Activated CD8-positive, alpha-beta T cell treated with anti-CD3 and anti-CD28 coated beads for 36 hours (primary cell): ENCODE results near the gene TBC1D22A. TPM values are rescaled to one million over a fixed set of nuclear protein-coding genes. Genes with fewer than 3 reads are reported as not detected.

Experiments
- ATAC-seq: fragments of 200-7000 bp; cut with Tn5 transposase; one replicate; pipeline ENCODE4 v1.10.0; 2021; ENCODE audit warnings: mild to moderate bottlenecking, moderate library complexity
- CTCF ChIA-PET: fragments of 350-600 bp; sonication (Branson Sonifier 250); formaldehyde crosslinking; loops from one replicate; lab custom pipeline; 2021; ENCODE audit warnings: antibody characterized with exemption; lab: Charles Lee
- POLR2A ChIA-PET: fragments of 350-600 bp; sonication (Branson Sonifier 250); formaldehyde crosslinking; loops from one replicate; lab custom pipeline; 2021; ENCODE audit warnings: antibody characterized with exemption; lab: Charles Lee
- DNase-seq: peaks from one replicate; pipeline ENCODE4 v3.0.0-alpha.2; 2020
- H3K27ac Mint-ChIP-seq: one replicate; pipeline ENCODE4 v1.8.0; 2021; ENCODE audit warnings: mild to moderate bottlenecking, mixed read lengths
- H3K27me3 Mint-ChIP-seq: one replicate; pipeline ENCODE4 v1.8.0; 2021; ENCODE audit warnings: mixed read lengths
- H3K36me3 Mint-ChIP-seq: one replicate; pipeline ENCODE4 v1.8.0; 2021; ENCODE audit warnings: low read depth, mixed read lengths
- H3K4me1 Mint-ChIP-seq: one replicate; pipeline ENCODE4 v1.8.0; 2021; ENCODE audit warnings: low read depth, mixed read lengths
- H3K4me3 Mint-ChIP-seq: one replicate; pipeline ENCODE4 v1.8.0; 2021; ENCODE audit warnings: mild to moderate bottlenecking, moderate library complexity, mixed read lengths
- H3K9me3 Mint-ChIP-seq: one replicate; pipeline ENCODE4 v1.8.0; 2021; ENCODE audit warnings: mixed read lengths
- CTCF ChIP-seq: fragments of 200-600 bp; IDR thresholded peaks from one replicate; pipeline ENCODE4 v1.8.0; 2022; ENCODE audit warnings: antibody characterized with exemption, mild to moderate bottlenecking
- intact Hi-C: fragments of 100-400 bp; cut with micrococcal nuclease; formaldehyde crosslinking; loops from one replicate; pipeline ENCODE4 v1.10.0; 2022
- total RNA-seq, 2 experiments: library from RNA; stranded (reverse); gene quantifications; one replicate each; pipeline ENCODE4 v1.2.3, GENCODE V29; 2021

TBC1D22A gene
- total RNA-seq, 2 experiments from 2014 or later = 41.0 to 42.8 TPM

DNA sequence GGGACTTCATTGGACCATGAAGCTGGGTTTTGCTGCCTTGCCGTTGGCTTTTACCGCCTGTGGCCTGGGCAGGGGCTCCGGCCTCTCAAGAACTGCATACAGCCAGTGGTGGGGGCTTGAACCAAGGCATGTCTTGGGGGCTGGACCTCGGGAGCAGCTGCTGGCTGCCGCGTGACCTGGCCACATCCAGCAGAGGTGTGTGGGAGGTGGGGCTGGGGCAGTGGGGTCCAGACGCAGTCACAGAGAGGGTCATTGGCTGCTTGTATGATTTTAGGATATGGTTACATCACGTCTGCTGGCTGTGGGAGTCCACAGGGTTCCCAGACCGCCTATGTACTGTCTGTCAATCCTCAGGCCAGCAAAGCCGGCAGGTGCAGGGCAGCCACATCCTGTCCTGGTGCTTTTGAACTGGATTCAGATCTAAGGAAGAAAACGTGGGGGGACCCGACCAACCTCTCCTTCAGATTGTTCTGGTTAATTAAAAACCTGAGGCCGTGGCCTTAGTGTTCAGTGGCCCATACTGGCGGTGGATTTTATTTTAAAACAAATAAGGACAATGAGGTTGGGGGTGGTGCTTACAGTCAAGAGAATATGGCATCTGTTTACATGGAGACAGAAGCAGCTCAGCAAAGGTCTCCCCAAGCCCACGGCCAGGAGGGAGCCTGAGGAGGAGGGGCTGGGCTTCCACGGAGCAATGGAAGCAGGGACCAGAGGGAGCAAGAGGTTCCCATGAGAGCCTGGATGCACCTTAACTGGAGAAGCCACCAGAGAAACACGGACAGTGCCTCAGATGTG is 426.0 kb downstream of the TBC1D22A start:
- Mint-ChIP-seq H3K27ac (no peak overlapping the region), H3K27me3 (no peaks in the 10 kb centered on the region)
- DNase-seq = no peak

GRCh38 chr22:47189056-47189916 is 426.8 kb downstream of the TBC1D22A start:
- Mint-ChIP-seq H3K4me3 (no peak overlapping the region), H3K36me3 (no peaks in the 10 kb centered on the region), H3K4me1 (no peaks in the 10 kb centered on the region), H3K27ac (no peak overlapping the region), H3K9me3 (peaks cover 22% of the 10 kb centered on the region), H3K27me3 (no peaks in the 10 kb centered on the region)
- no peak for DNase-seq
- ChIA-PET CTCF (no interaction called here), POLR2A (no interaction called here)
- TF ChIP-seq CTCF = no peak
- ATAC-seq = no peak
- intact Hi-C loops = no loop called here

More for the DNA sequence above, 426.0 kb downstream of the TBC1D22A start:
- ChIA-PET POLR2A (no interaction called here), CTCF (no interaction called here)
- Mint-ChIP-seq H3K4me1 (no peaks in the 10 kb centered on the region), H3K9me3 (peaks cover 23% of the 10 kb centered on the region), H3K36me3 (no peaks in the 10 kb centered on the region), H3K4me3 (no peak overlapping the region)
- no peak for TF ChIP-seq CTCF
- ATAC-seq = no peak
- intact Hi-C loops = no loop called here

DNA sequence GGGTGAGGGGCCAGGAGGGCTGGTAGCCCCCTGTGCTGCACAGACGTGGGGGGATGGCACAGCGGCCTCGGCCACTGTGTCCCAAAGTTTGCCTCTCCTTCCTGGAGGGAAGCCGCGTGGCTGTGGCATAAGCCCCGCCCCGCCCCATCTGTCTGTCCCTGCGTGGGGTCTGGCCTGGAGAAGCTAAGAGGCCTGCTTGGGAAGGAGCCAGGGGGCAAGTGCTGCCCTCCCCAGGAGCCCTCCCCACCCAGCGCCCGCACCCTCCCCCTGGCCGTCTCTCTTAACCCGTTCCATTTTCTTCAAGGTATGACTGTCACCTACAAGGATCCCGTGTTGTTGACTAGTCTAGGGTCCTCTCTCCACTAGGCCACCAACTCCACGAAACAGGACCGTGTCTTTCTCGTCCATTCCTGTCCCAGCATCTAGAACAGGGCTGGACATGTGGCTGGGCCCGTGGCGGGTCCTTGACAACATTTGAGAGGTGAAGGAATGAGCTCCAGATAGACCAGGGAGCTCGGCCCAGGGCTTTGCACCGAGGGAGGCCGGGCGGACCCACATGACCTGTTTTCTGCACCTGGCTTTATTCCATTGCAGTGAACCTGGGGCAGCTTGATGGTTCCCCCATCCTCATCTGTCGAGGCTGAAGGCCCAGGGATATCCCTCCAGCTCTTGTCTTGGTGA is 428.0 kb downstream of the TBC1D22A start:
- no peaks in the 10 kb centered on the region for H3K36me3 Mint-ChIP-seq
- no peak overlapping the region for H3K4me3 Mint-ChIP-seq
- peaks cover 11% of the 10 kb centered on the region for H3K9me3 Mint-ChIP-seq
- no peaks in the 10 kb centered on the region for H3K27me3 Mint-ChIP-seq
- POLR2A ChIA-PET = no interaction called here
- no peaks in the 10 kb centered on the region for H3K4me1 Mint-ChIP-seq
- intact Hi-C loops = no loop called here
- no peak for DNase-seq
- CTCF ChIA-PET = no interaction called here
- TF ChIP-seq CTCF = no peak
- no peak for ATAC-seq
- no peak overlapping the region for H3K27ac Mint-ChIP-seq

- Mint-ChIP-seq H3K27me3 (no peaks in the 10 kb centered on the region), H3K4me1 (no peaks in the 10 kb centered on the region), H3K27ac (no peak overlapping the region), H3K4me3 (no peak overlapping the region), H3K36me3 (no peaks in the 10 kb centered on the region), H3K9me3 (peaks cover 4% of the 10 kb centered on the region)
- ATAC-seq (no peak), DNase-seq (no peak)
- no peak for TF ChIP-seq CTCF
- intact Hi-C loops = no loop called here
- POLR2A ChIA-PET = no interaction called here
- CTCF ChIA-PET = no interaction called here
Measured at GRCh38 chr22:47190957-47191670, 428.7 kb downstream of the TBC1D22A start.
